ENCODE measurements around the gene TAC4.

Gene TAC4

DNA sequence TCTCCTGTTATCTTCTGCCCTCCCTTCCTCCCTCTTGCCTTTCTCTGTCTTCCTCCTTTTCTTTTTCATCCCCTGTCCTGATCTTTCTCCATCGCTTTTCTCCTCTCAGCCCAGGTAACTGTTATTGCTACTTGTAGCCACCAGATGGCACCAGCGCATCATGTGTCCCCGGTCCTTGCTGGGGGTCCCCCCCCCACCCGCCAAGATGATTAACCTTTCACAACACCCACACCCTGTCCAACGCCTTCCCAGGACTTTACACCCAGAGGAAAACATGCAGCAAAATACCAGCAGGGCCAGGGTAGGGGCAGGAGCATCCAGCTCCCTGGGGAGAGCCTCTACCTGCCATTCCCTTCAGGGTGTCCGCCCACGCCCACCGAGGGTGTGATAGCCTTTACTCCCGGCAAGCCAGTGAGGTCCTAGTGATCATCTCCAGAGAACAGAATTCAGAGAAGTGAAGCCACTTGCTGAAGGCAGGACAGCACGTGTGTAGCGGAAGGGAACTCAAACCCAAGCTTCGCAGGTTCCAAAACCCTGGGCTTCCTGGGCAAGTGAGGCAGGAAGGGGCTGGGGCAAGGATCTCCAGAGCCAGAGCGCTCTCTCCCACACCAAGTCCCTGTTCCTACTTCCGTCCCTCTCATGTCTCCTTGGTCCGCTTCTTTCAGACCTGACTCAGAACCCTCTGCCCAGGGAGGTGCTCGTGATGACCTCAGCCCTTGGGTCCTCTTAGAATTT lies 13.4 kb upstream of the TAC4 start:
- peak; percentile 26 for ATAC-seq
- peak; percentile 63 for DNase-seq
- Mint-ChIP-seq H3K4me3 (no peak overlapping the region), H3K27me3 (peaks cover 10% of the 10 kb centered on the region), H3K27ac (no peak overlapping the region), H3K36me3 (ENCODE audit: low read depth) (no peaks in the 10 kb centered on the region), H3K4me1 (peaks cover 8% of the 10 kb centered on the region), H3K9me3 (no peaks in the 10 kb centered on the region)

DNA sequence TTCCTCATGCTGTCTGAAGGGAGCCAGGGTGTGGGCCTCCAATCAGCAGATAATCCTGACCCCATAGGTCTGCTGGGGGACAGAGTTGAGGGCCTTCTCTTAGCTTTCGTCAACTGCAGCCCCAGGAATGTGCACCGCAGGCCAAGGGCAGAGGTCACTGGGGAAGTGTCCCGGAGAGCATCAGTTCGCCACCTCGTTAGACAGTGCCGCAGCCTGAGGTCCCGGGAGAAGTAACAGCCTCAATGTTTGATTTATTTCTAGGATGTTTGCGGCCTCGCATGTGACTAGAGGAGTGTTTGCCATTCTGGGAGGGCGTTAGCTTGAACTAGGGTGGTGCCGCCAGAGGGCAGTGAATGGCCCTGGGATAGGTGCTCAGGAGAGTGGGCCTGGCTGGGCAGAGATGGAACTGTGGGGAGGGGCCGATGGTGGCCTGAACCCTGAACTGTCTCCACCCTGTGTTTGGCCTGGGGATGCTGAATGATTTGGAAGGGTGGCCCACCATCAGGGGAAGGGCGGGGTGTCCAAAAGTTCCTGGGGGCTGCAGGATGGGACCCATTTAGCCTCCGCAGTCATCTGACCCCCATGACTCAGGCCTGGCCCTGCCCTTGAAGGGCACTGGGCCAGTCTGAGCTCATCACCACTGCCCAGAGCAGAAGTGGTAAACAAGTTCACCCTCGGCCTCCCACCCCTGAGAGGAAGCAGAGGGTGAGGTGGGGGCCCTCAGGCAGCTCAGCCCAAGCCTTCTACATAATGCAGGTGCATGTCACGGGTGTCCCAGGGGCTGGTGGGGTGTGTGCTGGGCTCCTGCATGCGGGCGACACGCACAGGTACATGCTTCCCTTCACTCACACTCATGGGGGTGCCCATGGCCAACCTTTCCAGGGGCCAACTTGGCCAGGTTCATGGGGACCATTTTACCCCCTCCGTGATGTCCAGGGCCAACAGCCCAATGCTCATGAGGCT lies 12.4 kb upstream of the TAC4 start:
- H3K4me1 Mint-ChIP-seq = peaks cover 8% of the 10 kb centered on the region
- no peak for DNase-seq

DNA sequence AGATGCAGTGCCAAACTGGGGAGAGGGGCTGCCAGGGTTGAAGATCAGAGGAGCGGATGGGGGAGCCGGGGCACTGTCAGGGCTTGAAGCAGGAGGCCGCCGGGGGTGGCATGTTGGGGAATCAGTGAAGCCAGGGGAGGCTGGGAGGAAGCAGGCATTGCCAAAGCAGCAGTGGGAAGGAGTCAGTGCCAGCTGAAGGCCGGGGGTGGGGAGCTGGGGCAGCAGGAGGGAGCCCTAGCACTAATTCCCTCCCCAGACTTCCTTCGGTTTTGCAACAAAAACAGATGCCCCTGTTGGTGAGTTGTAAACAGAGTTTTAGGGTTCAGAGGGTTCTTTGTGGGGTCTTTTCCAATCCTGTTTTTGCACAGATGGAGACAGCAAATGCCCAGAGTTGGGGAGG lies 10.9 kb upstream of the TAC4 start:
- no peaks in the 10 kb centered on the region for H3K36me3 Mint-ChIP-seq (ENCODE audit: low read depth)
- ATAC-seq (no peak), DNase-seq (no peak)
- no peak overlapping the region for H3K27ac Mint-ChIP-seq
- H3K4me1 Mint-ChIP-seq = peaks cover 10% of the 10 kb centered on the region
- H3K9me3 Mint-ChIP-seq = no peaks in the 10 kb centered on the region
- H3K27me3 Mint-ChIP-seq = peaks cover 10% of the 10 kb centered on the region
- no peak overlapping the region for H3K4me3 Mint-ChIP-seq

More for the DNA sequence above, 12.4 kb upstream of the TAC4 start:
- no peak for ATAC-seq
- H3K9me3 Mint-ChIP-seq = no peaks in the 10 kb centered on the region
- no peak overlapping the region for H3K4me3 Mint-ChIP-seq
- H3K27me3 Mint-ChIP-seq = peaks cover 10% of the 10 kb centered on the region
- no peaks in the 10 kb centered on the region for H3K36me3 Mint-ChIP-seq (ENCODE audit: low read depth)
- no peak overlapping the region for H3K27ac Mint-ChIP-seq

DNA sequence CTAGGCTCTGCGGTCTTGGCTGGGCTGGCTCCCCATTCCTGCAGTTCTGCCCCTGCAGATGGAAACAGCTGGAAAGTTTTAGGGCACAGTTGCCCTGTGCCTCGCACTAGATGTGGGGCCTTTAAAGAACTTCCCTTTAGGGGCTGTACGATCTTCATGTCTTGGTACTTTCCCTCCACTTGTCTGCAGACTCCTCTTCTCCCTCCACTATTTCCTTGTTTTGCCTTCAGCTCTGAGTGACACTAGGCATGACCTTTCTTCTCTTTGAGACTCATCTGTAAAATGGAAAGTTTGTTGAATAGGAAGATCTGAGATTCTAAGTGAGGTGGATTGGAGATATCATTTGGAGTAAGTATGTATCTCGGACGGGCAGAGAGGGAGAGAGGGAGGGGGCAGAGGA lies 6.3 kb upstream of the TAC4 start:
- no peaks in the 10 kb centered on the region for H3K9me3 Mint-ChIP-seq
- no peak overlapping the region for H3K4me3 Mint-ChIP-seq
- no peak overlapping the region for H3K27ac Mint-ChIP-seq
- peaks cover 1% of the 10 kb centered on the region for H3K27me3 Mint-ChIP-seq
- H3K36me3 Mint-ChIP-seq (ENCODE audit: low read depth) = no peaks in the 10 kb centered on the region
- DNase-seq (no peak), ATAC-seq (no peak)
- H3K4me1 Mint-ChIP-seq = peaks cover 19% of the 10 kb centered on the region

DNA sequence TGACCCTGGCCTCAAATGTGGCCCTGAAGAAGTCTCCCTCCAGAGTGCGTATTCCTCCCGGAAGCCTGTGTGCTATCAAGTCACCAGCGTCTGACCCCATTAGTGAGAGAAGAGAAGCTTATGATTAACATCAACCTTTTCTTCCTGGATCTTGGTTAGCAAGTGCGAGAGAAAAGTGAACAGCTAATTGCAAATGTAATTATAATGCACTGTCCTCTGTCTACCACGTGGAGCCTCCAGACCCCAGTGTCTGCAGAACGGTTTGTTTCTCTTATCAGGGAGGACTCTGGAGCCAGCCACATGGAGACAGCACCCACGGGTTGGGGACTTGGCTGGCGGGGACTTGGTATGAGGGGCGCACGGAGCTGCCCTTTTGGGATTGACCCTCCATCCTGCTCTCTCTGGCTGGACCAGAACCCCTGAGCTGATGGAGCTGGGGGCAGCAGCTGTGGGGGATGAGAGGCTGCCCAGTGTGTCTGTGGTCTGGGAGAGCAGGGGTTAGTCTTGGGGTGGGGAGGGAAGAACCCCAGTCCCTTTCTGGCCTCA lies 5.7 kb upstream of the TAC4 start:
- Mint-ChIP-seq H3K36me3 (ENCODE audit: low read depth) (no peaks in the 10 kb centered on the region), H3K4me1 (peaks cover 19% of the 10 kb centered on the region), H3K27ac (no peak overlapping the region), H3K9me3 (no peaks in the 10 kb centered on the region), H3K27me3 (peaks cover 1% of the 10 kb centered on the region), H3K4me3 (no peak overlapping the region)
- ATAC-seq (no peak), DNase-seq (no peak)

DNA sequence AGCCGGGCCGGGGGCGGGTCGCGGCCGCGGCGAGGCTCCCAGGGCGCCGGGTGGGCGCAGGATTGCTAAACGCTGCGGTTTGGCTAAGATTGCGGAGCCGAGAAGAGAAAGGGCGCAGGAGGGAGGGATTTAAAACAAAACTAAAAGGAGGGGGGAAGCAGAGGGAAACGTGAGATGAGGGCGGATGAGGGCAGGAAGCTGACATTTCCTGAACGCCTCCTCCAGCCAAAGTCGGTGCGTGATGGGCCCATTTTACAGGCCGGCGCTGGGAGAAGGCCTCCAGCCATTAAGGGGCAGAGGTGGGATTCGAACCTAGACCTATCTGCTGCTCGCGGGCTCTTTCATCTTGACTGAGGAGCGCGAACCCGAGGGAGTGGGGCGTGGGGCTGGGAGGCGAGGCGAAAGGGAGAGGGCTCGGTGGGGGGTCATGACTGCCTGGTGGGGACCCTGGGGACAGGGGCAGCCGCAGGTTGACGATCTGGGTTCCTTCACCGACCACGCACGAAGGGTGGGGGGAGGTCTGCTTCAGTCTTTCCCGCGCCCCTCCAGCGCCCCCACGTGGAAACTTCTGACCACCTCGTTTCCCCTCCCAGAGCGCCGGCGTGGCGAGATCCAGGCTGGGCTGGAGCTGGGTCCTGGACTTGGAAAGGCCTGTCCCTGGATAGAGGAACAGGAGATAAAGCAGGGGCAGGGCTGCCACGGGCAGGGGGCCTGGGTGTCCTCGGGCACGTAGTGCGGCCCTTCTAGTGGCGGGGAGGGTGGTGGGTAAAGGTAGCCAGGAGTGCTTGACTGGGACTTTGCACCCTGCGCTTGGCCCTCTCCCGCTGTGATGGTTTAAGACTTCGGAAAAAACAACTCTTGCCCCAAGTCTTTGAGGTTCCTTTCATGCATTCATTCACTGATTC lies 3.8 kb upstream of the TAC4 start:
- Mint-ChIP-seq H3K9me3 (no peaks in the 10 kb centered on the region), H3K27me3 (no peaks in the 10 kb centered on the region), H3K4me1 (peaks cover 19% of the 10 kb centered on the region), H3K36me3 (ENCODE audit: low read depth) (no peaks in the 10 kb centered on the region), H3K27ac (peak overlapping the region; percentile 72), H3K4me3 (peak overlapping the region; percentile 78)
- DNase-seq (peak; percentile 82), ATAC-seq (peak; percentile 50)

DNA sequence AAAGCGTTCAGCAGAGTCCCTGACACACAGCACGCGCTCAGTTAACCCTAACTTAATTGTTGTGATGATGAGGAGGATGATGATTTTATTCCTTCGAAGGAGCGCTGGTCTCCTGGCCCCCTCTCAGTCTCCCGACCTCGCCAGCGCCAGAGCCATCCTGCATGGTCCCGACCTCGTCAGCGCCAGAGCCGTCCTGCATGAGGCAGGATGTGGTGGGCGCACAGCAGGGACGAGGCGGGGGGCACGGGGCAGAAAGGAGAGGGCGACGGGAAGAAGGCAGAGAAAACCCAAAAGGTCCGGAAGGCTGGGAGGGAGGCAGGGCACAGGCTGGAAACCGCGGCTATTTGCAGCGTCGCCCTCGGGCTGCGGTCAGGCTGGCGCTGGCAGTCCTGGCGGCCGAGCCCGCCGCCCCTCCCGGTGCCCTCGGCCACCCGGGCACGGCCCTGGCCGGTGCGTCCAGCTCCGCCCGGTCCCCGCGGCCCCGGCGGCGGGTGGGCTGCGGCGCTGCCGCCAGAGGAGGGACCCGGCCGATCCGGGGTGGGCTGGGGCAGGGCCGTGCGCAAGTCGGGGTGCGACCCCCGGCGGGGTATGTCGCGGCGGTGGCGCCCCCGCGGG lies 3.0 kb upstream of the TAC4 start:
- Mint-ChIP-seq H3K4me1 (peaks cover 19% of the 10 kb centered on the region), H3K36me3 (ENCODE audit: low read depth) (no peaks in the 10 kb centered on the region), H3K4me3 (peak overlapping the region; percentile 78), H3K27me3 (no peaks in the 10 kb centered on the region), H3K9me3 (no peaks in the 10 kb centered on the region), H3K27ac (peak overlapping the region; percentile 70)
- ATAC-seq (no peak), DNase-seq (peak; percentile 15)

DNA sequence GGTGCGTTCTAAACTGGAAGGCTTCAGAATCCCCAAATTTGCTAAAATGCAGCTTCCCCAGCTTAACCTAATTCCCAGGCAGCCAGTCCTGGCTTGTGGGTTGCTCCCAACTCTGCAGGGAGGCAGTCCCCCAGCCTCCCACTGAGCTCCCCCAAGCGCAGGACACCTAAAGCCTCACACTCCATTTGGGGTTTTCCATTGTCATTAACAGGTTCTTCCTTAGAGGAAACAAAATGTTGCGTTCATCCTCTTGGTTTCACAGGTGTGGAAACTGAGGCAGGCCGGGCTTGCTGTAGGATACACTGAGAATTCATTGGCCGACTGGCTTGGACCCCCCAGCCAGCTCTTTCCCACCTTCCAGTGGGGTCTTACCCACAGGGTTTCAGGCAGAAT lies 2.3 kb upstream of the TAC4 start:
- Mint-ChIP-seq H3K27me3 (no peaks in the 10 kb centered on the region), H3K4me1 (peaks cover 21% of the 10 kb centered on the region), H3K4me3 (peak overlapping the region; percentile 73), H3K9me3 (no peaks in the 10 kb centered on the region), H3K27ac (no peak overlapping the region), H3K36me3 (ENCODE audit: low read depth) (no peaks in the 10 kb centered on the region)
- ATAC-seq (no peak), DNase-seq (no peak)

DNA sequence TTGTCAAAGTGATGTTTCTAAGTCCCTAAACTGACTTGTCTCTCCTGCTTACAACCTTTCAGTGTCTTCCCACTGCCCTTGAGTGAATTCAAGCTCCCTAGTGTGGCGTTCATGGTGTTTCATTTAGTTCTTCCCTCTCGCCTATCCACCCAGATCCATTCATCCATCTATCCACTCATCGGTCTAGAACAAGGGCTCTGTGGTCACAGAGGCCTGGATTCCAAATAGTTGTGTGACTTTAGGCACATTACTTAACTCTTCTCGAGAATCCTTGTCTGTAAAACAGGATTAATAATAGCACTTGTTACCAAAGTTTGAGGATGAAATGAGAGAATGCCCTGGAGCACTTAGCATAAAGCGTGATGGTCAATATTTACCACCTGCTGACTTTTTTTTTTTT lies 870 bp upstream of the TAC4 start:
- no peaks in the 10 kb centered on the region for H3K9me3 Mint-ChIP-seq
- H3K4me1 Mint-ChIP-seq = peaks cover 23% of the 10 kb centered on the region
- no peak for DNase-seq
- H3K4me3 Mint-ChIP-seq = no peak overlapping the region
- no peak for ATAC-seq
- no peaks in the 10 kb centered on the region for H3K27me3 Mint-ChIP-seq
- H3K36me3 Mint-ChIP-seq (ENCODE audit: low read depth) = no peaks in the 10 kb centered on the region
- H3K27ac Mint-ChIP-seq = no peak overlapping the region

DNA sequence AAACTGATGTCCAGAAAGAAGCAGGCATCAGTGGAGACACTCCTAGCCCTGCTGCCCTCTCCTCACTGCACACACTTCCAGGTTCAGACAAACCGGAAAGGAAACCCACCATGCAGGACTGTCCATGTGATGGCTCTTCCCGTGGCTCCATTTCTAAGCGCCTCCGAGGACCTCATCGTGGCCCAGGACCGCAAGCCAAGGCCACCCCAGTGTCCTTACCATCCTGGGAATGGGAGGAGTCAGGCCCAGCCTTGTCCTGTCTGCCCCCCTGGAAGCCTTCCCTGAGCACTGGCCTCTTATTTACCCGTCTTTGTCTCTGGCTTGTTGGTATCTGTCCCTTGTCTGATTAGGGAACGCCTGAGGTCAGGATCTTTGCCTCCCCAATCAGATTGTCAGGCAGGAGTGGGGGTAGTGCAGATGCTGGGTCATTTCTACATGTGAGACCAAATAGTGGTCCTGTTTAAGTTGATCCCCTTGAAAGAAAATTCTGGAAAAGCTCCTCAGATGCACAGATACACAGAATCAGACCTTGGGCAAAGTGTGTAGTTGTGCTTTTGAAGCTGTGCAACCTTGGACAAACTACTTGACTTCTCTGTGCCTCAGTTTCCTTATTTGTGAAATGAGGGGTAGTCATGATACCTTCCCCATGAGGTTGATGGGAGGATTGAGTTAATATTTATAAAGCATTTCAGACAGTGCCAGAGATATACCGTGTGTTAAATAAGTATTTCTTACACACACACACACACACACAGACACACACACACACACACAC lies 744 bp downstream of the TAC4 start:
- Mint-ChIP-seq H3K27me3 (no peaks in the 10 kb centered on the region), H3K27ac (no peak overlapping the region), H3K36me3 (ENCODE audit: low read depth) (peaks cover 2% of the 10 kb centered on the region), H3K9me3 (no peaks in the 10 kb centered on the region), H3K4me1 (peaks cover 20% of the 10 kb centered on the region), H3K4me3 (no peak overlapping the region)
- ATAC-seq (no peak), DNase-seq (no peak)

DNA sequence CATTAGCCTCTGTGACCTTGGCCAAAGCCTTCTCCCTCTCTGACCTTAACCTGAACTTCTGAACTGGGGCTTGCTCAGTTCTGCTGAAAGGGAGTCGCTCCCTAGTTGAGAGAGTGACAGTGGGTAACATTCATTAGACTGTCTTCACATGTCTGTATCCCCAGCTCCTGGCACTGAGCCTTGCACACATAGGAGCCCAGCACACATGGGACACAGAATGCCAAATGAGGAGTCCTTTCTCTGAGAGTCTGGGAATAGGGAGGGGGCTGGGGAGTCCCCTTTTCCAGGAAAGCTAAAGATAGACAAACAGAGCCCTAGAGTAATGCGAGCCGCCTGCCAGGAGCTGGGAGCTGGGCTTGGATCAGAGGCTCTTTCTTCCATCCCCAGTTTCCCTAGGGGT lies 2.5 kb downstream of the TAC4 start:
- no peak for DNase-seq
- H3K4me3 Mint-ChIP-seq = no peak overlapping the region
- no peak overlapping the region for H3K27ac Mint-ChIP-seq
- no peaks in the 10 kb centered on the region for H3K9me3 Mint-ChIP-seq
- H3K4me1 Mint-ChIP-seq = peaks cover 7% of the 10 kb centered on the region
- peaks cover 2% of the 10 kb centered on the region for H3K36me3 Mint-ChIP-seq (ENCODE audit: low read depth)
- no peak for ATAC-seq
- no peaks in the 10 kb centered on the region for H3K27me3 Mint-ChIP-seq

DNA sequence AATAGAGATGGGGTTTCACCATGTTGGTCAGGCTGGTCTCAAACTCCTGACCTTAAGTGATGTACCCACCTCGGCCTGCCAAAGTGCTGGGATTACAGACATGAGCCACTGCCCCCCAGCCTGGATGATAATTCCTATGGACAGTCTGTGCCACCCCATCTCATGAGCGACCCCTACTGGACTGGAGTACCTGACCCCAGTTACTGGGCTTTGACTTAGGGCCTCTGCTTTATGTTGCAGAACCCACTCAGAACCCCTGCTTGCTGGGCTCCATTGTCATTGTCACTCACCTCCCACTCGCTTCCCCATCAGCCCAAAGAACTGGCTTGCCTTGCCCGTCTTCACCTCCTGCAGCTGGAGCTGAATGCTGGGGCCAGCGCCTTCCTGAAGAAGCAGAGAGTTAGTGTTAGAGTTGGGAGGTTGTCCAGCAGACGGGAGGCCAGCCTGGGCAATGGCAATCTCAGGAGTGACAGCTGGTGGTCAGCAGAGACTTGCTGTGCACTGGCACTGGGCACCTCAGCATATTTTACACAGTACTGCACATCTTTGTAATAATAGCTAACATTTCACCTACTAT lies 4.0 kb downstream of the TAC4 start:
- Mint-ChIP-seq H3K9me3 (no peaks in the 10 kb centered on the region), H3K27me3 (no peaks in the 10 kb centered on the region), H3K4me3 (no peak overlapping the region), H3K4me1 (peaks cover 7% of the 10 kb centered on the region), H3K36me3 (ENCODE audit: low read depth) (peaks cover 2% of the 10 kb centered on the region), H3K27ac (no peak overlapping the region)
- peak; percentile 39 for DNase-seq
- ATAC-seq = no peak

DNA sequence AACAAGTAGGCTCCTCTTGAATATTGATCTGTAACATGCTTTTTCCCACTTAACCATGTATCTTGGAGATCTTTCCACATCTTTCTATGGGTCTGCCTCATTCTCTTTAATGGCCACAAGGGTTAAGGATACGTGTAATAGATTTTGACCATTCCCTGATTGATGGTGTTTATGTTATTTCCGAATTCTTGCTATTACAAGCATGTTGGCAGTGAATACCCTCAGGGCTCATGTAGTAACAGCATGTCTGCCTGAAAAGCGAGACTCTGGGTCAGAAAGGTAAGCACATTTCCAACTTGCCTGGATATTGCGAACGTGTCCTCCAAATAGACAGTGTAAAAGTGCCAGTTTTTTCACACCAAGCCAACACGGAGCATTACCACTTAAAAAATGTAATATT lies 5.0 kb downstream of the TAC4 start:
- H3K4me3 Mint-ChIP-seq = no peak overlapping the region
- H3K27ac Mint-ChIP-seq = no peak overlapping the region
- H3K4me1 Mint-ChIP-seq = peaks cover 7% of the 10 kb centered on the region
- H3K9me3 Mint-ChIP-seq = no peaks in the 10 kb centered on the region
- DNase-seq = no peak
- H3K36me3 Mint-ChIP-seq (ENCODE audit: low read depth) = peaks cover 2% of the 10 kb centered on the region
- no peaks in the 10 kb centered on the region for H3K27me3 Mint-ChIP-seq
- no peak for ATAC-seq
